ENCODE data around the gene TMEM203.

Gene TMEM203

DNA sequence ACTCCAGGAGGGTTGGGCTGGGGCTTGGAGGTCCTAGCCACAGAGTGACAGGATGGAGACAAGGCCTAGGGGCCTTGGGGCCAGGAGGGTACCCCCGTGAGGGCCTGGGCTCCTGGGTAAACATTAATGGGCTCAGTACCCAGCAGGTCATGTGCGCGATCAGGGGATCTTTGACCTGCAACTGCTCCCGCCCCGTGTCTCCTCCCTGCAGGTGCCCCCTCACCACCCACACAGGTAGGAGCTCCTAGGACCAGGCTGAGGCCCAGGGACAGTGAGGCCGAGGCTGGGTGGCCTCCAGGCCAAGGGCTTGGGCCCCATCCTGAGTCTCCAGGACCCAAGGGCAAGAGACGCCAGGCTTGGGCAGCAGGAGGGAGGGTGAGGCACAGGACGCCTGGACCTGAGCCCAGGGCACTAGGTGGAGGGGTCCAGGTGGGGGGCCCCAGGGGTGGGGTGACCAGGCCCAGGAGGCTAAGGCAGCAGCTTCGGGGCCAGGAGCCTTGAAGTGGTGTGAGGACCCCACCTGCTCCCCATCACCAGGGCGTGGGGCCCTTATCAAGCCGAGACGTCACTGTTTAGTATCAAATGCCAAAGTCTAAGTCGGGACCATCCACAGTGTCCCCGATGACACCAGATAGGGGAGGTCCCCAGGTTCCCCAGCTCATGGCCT, 25.4 kb upstream of the TMEM203 start, which contains the start of gene SLC34A3:
TSS of gene SLC34A3 (plus strand) at position 197 of the 667 bp plus-strand sequence. CDS start 802 bp downstream, outside the sequence.
- DNase-seq (ENCODE audit: low read depth) = no peak

GRCh38 chr9:137229903-137230704, 24.7 kb upstream of the TMEM203 start:
- DNase-seq (ENCODE audit: low read depth) = no peak

- DNase-seq (ENCODE audit: low read depth) = no peak
Observed at GRCh38 chr9:137228968-137229896, 23.8 kb upstream of the TMEM203 start.

DNA sequence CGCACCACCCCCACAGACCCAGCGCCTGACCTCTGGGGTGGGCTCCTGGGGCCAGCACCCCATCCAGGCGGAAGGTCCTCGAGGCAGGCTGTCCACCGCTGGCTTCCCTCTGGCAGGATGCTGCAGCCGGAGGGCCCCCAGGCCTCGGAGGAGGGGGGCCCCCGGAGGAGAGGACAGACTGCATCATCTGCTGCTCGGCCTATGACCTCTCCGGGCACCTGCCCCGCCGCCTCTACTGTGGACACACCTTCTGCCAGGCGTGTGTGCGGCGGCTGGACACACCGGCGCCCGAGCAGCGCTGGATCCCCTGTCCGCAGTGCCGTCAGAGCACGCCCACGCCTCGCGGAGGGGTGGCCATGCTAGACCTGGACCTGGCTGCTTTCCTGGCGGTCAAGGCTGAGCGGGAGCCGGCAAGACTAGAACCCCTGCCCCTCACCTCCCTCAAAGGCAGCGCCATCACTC, 23.1 kb upstream of the TMEM203 start:
- no peak for DNase-seq (ENCODE audit: low read depth)

DNA sequence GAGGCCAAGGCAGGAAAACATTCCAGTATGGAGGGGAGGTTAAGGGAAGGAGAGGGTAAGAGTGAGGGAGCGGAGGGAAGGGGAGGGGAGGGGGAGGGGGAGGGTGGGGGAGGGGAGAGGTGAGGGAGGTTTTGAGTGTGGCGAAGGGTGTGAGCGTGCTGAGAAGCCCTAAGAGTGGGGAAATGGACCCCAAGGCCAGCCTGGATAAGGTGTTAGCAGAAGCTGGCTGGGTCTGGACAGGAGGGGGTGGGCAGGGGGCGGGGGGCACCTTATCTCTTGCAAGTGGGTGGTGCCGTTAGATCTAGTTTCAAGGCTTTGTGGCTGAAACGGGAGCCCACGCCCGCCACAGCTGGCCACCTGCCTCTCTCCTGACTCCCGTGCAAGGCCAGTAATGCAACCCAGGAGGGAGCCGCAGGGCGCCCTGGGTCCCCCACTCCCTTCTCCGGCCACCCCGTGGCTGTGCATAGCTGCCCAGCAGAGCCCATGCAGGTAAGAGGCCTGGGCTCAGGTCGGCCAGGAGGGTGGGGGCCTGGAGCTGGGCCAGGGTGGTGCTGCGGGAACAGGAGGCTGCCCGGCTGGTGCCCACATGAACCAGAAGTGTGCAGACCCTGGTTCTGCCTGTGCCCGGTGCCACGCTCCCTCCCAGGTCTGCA, 22.5 kb upstream of the TMEM203 start:
- no peak for DNase-seq (ENCODE audit: low read depth)

GRCh38 chr9:137227054-137227852, 21.8 kb upstream of the TMEM203 start, which contains the start of gene RNF224:
Gene RNF224 (plus strand): TSS chr9:137227502. CDS start chr9:137228336, 834 bp downstream.
- DNase-seq (ENCODE audit: low read depth) = peak; percentile 74

DNA sequence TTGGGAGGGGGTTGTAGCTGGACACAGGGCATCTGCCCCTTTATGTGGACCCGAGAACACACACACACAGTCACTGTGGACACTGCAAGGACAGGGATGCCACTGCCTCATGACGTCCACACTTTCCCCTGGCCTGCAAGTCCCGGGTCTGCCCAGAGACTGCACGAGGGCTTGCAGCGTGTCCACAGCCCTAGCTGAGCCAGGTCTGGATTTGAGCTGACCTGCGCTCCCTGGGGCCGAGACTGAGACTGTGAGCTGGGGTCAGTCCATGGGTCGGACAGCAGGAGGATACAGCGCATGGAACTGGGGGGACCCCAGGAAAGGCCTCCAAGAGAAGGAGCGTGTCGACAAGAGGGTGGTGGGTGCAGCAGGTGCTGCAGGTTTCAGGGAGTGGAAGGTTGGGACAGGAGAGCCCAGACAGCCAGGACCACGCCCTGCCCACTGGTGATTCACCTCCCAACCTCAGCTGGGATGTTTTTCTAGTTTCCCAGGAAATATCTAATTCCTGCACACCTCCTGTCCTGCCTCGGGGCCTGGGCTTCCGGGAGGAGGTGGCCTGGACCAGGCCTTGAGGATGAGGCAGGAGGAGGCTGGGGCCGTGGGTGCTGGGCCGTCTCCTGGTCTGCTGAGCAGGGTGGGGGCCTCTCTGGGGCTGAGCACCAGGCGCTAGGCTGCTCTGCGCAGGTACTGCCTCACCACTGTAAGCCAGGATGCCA, 21.0 kb upstream of the TMEM203 start:
- DNase-seq (ENCODE audit: low read depth) = no peak

DNA sequence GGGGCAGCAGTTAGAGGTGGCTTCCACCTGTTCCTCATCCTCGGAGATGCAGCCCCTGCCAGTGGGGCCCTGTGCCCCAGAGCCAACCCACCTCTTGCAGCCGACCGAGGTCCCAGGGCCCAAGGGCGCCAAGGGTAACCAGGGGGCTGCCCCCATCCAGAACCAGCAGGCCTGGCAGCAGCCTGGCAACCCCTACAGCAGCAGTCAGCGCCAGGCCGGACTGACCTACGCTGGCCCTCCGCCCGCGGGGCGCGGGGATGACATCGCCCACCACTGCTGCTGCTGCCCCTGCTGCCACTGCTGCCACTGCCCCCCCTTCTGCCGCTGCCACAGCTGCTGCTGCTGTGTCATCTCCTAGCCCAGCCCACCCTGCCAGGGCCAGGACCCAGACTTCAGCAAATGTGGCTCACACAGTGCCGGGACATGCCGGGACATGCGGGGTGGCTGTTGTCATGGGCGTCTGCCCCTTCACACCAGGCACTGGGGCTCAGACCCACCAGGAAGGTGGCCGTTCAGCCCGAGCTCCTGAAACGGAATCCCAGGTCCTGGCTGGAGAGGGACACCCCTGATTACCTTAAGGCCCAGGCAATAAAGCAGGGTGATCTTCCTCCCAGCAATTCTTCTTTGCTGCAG, 20.4 kb upstream of the TMEM203 start:
- no peak for DNase-seq (ENCODE audit: low read depth)

DNA sequence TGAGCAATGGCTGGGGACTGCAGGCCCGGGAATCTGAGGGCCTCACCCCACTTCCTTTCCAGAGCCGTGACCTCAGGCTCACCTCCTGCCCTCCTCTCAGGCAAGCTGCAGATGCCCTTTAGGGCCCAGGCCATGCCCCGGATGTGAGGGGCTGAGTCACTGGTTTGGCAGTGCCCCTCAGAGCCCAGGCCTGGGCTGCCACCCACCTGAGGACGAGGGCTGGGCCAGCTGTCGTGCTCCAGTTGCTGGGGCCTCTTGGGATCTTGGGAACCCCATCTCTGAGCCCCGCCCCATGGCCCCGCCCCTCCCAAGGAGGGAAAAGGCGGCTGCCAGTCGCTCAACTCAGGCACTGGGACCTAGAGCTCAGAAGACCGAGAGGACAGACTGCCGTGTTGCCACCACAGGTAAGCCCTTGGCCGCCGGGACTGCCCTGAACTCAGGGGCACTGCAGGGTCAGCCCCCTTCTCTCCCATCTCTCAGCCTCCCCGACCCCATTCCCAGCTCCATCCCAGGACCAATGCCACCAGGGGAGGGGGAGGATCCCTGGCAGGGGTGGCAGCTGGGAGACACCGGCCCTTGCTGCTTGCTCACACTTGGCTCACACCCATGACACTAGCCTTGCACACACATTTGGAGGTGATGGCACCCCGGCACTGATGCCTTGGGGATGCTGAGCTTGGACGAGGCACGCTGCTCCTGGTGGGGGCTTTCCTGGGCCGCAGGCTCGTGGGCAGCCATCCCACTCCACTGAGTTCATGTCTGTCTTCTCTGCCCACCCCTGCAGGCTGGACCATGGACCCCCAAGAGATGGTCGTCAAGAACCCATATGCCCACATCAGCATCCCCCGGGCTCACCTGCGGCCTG, 19.6 kb upstream of the TMEM203 start, which contains the start of gene CYSRT1:
TSS of gene CYSRT1 (plus strand) at position 345 of the 865 bp plus-strand sequence. CDS start at position 793, 448 bp downstream.
- no peak for DNase-seq (ENCODE audit: low read depth)

DNA sequence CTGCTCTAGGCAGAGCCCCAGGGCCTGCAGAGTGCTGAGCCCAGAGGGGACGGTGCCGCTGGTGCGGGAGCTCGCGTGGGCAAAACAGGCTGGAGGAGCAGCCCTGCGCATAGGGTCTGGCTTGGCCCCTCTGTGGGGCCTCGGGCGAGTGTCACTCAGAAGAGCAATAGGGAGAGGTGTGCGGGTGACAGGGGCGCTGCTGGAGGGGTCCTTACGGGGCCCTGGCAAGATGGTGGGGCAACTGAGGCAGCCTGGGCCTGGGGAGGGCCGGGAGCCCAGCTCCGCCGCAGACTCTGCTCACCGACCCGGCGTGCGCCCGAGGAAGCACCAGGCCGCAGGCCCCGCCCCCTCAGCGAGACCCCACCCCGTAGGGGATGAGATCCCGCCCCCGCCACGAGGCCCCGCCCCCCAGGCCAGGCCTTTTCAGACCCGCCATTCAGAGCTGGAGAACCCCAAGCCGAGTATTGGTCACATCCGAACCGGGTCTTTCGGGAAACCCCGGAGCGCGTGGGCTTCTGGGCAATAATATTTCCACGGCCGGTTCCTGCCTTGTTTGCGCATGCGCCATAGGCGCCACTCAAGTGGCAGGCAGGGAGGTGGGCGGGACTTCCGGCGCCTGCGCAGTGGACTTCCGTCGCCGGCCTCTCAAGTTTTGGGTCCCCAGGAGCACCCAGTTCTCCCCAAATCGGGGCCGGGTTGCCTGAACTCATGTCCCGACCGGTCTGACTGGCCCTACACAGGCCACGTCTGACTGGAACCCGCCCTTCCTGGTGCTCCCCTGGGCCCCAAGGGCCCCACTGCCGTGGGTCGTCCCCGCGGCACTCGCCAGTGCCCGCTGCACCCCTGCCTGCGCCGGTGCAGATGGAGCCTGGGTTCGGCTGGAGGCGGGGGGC, 17.9 kb upstream of the TMEM203 start:
- peak; percentile 95 for DNase-seq (ENCODE audit: low read depth)

- DNase-seq (ENCODE audit: low read depth) = no peak
Observed at GRCh38 chr9:137222190-137223077, 17.0 kb upstream of the TMEM203 start, which contains the start of gene RNF208. Gene RNF208 (minus strand): TSS chr9:137222240. CDS start chr9:137221212, 1,028 bp downstream.

GRCh38 chr9:137221506-137222111, 16.2 kb upstream of the TMEM203 start:
- DNase-seq (ENCODE audit: low read depth) = no peak

DNA sequence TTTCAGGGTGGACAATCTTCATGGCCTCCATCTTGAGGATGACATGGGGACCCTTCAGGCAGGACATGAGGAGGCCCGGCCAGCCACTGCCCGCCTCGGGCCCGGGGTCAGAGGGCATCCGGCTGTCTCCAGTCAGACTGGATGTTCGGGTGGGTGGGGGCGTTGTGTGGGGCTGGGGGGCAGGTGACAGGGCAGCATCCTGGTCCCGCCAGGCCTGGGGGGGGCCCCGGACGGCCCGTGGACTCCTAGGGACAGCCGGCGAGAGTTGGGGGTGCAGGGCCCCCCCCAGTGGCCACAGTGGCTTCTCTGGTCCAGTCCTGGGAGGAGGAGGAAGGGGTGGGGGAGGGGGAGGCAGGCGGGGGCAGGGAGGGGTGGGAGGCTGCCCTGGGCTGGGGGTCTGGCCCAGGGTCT, 15.7 kb upstream of the TMEM203 start:
- no peak for DNase-seq (ENCODE audit: low read depth)

DNA sequence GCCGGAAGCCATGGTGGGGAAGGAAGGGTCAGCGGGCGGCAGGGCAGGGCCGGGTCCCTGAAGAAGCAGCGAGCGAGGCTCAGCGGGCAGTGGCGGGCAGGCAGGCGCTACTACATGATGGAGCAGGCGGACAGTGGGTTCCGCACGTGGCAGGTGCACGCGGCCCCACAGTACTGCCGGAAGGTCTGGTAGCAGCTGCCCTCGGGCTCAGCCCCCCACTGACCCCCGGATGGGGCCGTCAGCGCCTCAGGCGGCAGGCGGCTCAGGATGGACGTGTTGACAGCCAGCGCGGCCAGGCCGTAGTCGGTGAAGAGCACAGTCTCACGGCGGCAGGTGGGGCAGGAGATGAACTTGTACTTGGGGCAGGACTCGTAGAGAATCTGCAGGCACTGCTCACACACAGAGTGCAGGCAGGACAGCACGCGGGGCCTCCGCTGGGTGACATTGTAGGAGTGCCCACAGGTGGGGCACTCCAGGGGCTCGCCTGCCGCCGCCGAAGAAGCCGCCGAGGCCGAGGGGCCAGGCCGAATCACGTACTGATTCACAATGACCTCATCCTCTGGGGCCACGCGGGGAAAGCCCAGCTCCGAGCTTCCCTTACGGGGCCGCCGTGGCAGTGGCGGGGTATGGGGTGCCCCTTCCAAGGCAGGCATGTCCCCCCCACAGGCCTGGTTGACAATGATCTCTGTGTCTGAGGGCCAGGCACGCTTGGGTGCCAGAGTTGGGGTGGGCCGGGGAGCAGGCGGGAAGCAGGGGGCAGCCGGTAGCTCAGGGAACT, 15.1 kb upstream of the TMEM203 start:
- no peak for DNase-seq (ENCODE audit: low read depth)

- no peak for DNase-seq (ENCODE audit: low read depth)
Observed at GRCh38 chr9:137219757-137220316, 14.4 kb upstream of the TMEM203 start.

Data from stimulated activated CD8-positive, alpha-beta memory T cell treated with anti-CD3 and anti-CD28 coated beads, Interleukin-12 subunit alpha, Interleukin-12 subunit beta, amount 100 ng/mL, for 1 hour (primary cell).